Liver (tissue), 9 donors: ENCODE measurements around the gene RAC2. TPM values are rescaled to one million over a fixed set of nuclear protein-coding genes. Genes with fewer than 3 reads are reported as not detected.

ENCODE experiments used
- DNase-seq: peaks from one replicate; pipeline ENCODE4 v3.0.0-alpha.2; 2017; ENCODE audit warnings: low spot score
- H3K27ac ChIP-seq, 2 donors: one replicate each; pipeline ENCODE4 v1.7.0; 2013; ENCODE audit warnings: inconsistent platforms in 2 of 2, low read length in 2 of 2, control low read depth in 1 of 2, low read depth in 1 of 2, mild to moderate bottlenecking in 1 of 2
- H3K27me3 ChIP-seq, 4 donors: one replicate each; pipeline versions ENCODE4 v1.6.1 to v1.7.0; 2013; ENCODE audit warnings: low read length in 3 of 4, inconsistent platforms in 1 of 4, mild to moderate bottlenecking in 1 of 4, moderate library complexity in 1 of 4; ENCODE audit not compliant: control insufficient read depth in 4 of 4, insufficient read depth in 4 of 4
- H3K36me3 ChIP-seq, 4 donors: one replicate each; pipeline versions ENCODE4 v1.6.1 to v1.7.0; 2013; ENCODE audit warnings: low read length in 3 of 4, mild to moderate bottlenecking in 3 of 4, low read depth in 1 of 4, moderate library complexity in 1 of 4; ENCODE audit not compliant: control insufficient read depth in 4 of 4, insufficient read depth in 3 of 4
- H3K4me1 ChIP-seq, 4 donors: one replicate each; pipeline versions ENCODE4 v1.6.1 to v1.7.0; 2013; ENCODE audit warnings: low read length in 3 of 4, mild to moderate bottlenecking in 3 of 4, moderate library complexity in 1 of 4; ENCODE audit not compliant: control insufficient read depth in 4 of 4, insufficient read depth in 4 of 4
- H3K4me3 ChIP-seq, 3 donors: one replicate each; pipeline versions ENCODE4 v1.6.1 to v1.7.0; 2013; ENCODE audit warnings: low read length in 3 of 3, control low read depth in 1 of 3, low read depth in 1 of 3, mild to moderate bottlenecking in 1 of 3
- H3K9ac ChIP-seq, 2 donors: one replicate each; pipeline ENCODE4 v1.7.0; 2013; ENCODE audit warnings: low read length in 2 of 2, mild to moderate bottlenecking in 2 of 2, moderate library complexity in 2 of 2, control low read depth in 1 of 2, low read depth in 1 of 2
- H3K9me3 ChIP-seq, 4 donors: one replicate each; pipeline versions ENCODE4 v1.6.1 to v1.7.0; 2013; ENCODE audit warnings: low read length in 3 of 4; ENCODE audit not compliant: control insufficient read depth in 4 of 4
- CTCF ChIP-seq: fragments of 150-350 bp; IDR thresholded peaks from 2 replicates; pipeline ENCODE4 v1.5.1; 2017; ENCODE audit warnings: improper control_type of control experiment, low read depth, low read length; ENCODE audit not compliant: missing input control
- EGR1 ChIP-seq, 2 donors: IDR thresholded peaks; 2 replicates each; pipeline ENCODE4 v1.6.1; 2016 to 2018; ENCODE audit warnings: antibody characterized with exemption in 2 of 2, low read depth in 2 of 2
- GABPA ChIP-seq, 2 donors: IDR thresholded peaks in 1 of 2; conservative IDR thresholded peaks in 1 of 2; 2 replicates each; pipeline ENCODE4 v1.6.1; 2016; ENCODE audit warnings: antibody characterized with exemption in 2 of 2, mild to moderate bottlenecking in 1 of 2, moderate library complexity in 1 of 2
- HNF4A ChIP-seq, 2 donors: conservative IDR thresholded peaks; 2 replicates each; pipeline ENCODE4 v1.6.1; 2016; ENCODE audit warnings: antibody characterized with exemption in 2 of 2, mild to moderate bottlenecking in 2 of 2
- HNF4G ChIP-seq: IDR thresholded peaks from 2 replicates; pipeline ENCODE4 v1.6.1; 2016; ENCODE audit warnings: antibody characterized with exemption
- MAX ChIP-seq: IDR thresholded peaks from 2 replicates; pipeline ENCODE4 v1.6.1; 2016; ENCODE audit warnings: antibody characterized with exemption
- RAD21 ChIP-seq, 2 donors: IDR thresholded peaks; 2 replicates each; pipeline ENCODE4 v1.6.1; 2016; ENCODE audit warnings: antibody characterized with exemption in 2 of 2, mild to moderate bottlenecking in 2 of 2
- SP1 ChIP-seq: IDR thresholded peaks from 2 replicates; pipeline ENCODE4 v1.6.1; 2018; ENCODE audit warnings: antibody characterized with exemption, mild to moderate bottlenecking
- TAF1 ChIP-seq: conservative IDR thresholded peaks from 2 replicates; pipeline ENCODE4 v1.6.1; 2016; ENCODE audit warnings: antibody characterized with exemption, mild to moderate bottlenecking
- YY1 ChIP-seq: IDR thresholded peaks from 2 replicates; pipeline ENCODE4 v1.6.1; 2016; ENCODE audit warnings: antibody characterized with exemption, mild to moderate bottlenecking
- WGBS: extraction: QIAGEN DNeasy Blood & Tissue Kit; methylation state at CpG from one replicate; pipeline ENCODE4 v1.1.7; 2013; 5-methylcytosine and 5-hydroxymethylcytosine counted together
- polyA plus RNA-seq, 2 donors: library from polyadenylated mRNA; stranded (reverse) in 1 of 2; unstranded in 1 of 2; fragments of 200-250 nt in 1 of 2; fragments of >200 nt in 1 of 2; fragmentation: Nextera tagmentation in 1 of 2; extraction: Ambion mirVana in 1 of 2; gene quantifications; one replicate each; pipeline versions ENCODE4 v1.2.1 to v1.2.3, GENCODE V29; 2013 to 2015
- total RNA-seq, 2 donors: library from RNA; depleted of rRNA; stranded (reverse); fragments of >200 nt; gene quantifications; one replicate each; pipeline ENCODE4 v1.2.3, GENCODE V29; 2014
- TF ChIP-seq, protein P1 (sequence below): IDR thresholded peaks from 2 replicates; pipeline ENCODE4 v1.6.1; 2016; ENCODE audit warnings: antibody characterized with exemption, mild to moderate bottlenecking
- TF ChIP-seq, protein P2 (sequence below): IDR thresholded peaks from 2 replicates; pipeline ENCODE4 v1.6.1; 2016; ENCODE audit warnings: antibody characterized with exemption
- TF ChIP-seq, protein P3 (sequence below): IDR thresholded peaks from 2 replicates; pipeline ENCODE4 v1.6.1; 2016; ENCODE audit warnings: antibody characterized with exemption
- donor health status: healthy.
- donor health status: healthy.
- donor health status: healthy.
- donor health status: healthy.
- donor health status: healthy.

Gene RAC2
- total and polyA plus RNA-seq, 4 donors: 4.0 to 15.0 (median 7.4) TPM

- TF ChIP-seq, protein P1, sequence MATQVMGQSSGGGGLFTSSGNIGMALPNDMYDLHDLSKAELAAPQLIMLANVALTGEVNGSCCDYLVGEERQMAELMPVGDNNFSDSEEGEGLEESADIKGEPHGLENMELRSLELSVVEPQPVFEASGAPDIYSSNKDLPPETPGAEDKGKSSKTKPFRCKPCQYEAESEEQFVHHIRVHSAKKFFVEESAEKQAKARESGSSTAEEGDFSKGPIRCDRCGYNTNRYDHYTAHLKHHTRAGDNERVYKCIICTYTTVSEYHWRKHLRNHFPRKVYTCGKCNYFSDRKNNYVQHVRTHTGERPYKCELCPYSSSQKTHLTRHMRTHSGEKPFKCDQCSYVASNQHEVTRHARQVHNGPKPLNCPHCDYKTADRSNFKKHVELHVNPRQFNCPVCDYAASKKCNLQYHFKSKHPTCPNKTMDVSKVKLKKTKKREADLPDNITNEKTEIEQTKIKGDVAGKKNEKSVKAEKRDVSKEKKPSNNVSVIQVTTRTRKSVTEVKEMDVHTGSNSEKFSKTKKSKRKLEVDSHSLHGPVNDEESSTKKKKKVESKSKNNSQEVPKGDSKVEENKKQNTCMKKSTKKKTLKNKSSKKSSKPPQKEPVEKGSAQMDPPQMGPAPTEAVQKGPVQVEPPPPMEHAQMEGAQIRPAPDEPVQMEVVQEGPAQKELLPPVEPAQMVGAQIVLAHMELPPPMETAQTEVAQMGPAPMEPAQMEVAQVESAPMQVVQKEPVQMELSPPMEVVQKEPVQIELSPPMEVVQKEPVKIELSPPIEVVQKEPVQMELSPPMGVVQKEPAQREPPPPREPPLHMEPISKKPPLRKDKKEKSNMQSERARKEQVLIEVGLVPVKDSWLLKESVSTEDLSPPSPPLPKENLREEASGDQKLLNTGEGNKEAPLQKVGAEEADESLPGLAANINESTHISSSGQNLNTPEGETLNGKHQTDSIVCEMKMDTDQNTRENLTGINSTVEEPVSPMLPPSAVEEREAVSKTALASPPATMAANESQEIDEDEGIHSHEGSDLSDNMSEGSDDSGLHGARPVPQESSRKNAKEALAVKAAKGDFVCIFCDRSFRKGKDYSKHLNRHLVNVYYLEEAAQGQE: no peak
- no peak for TF ChIP-seq GABPA (IDR thresholded peaks at IDR 0.05 in 1 of 2, conservative IDR thresholded peaks at IDR 0.05 in 1 of 2)
- TF ChIP-seq, protein P2, sequence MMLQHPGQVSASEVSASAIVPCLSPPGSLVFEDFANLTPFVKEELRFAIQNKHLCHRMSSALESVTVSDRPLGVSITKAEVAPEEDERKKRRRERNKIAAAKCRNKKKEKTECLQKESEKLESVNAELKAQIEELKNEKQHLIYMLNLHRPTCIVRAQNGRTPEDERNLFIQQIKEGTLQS: no peak
Observed at GRCh38 chr22:37225481-37225880, 18.6 kb downstream of the RAC2 start (continued).

GRCh38 chr22:37224757-37225420 lies 19.2 kb downstream of the RAC2 start:
- no peak for DNase-seq
- WGBS: 59% methylated on average over 8 of the region's 8 CpGs
- TF ChIP-seq, protein P1: no peak
- TF ChIP-seq TAF1: no peak
- TF ChIP-seq SP1: no peak
- TF ChIP-seq HNF4A (conservative IDR thresholded peaks at IDR 0.05): no peak
- no peak for TF ChIP-seq MAX
- TF ChIP-seq EGR1 (IDR thresholded peaks at IDR 0.05; ENCODE audit: low read depth in 2 of 2): no peak
- no peak for TF ChIP-seq RAD21 (IDR thresholded peaks at IDR 0.05)
- no peak for TF ChIP-seq CTCF
- TF ChIP-seq, protein P3, sequence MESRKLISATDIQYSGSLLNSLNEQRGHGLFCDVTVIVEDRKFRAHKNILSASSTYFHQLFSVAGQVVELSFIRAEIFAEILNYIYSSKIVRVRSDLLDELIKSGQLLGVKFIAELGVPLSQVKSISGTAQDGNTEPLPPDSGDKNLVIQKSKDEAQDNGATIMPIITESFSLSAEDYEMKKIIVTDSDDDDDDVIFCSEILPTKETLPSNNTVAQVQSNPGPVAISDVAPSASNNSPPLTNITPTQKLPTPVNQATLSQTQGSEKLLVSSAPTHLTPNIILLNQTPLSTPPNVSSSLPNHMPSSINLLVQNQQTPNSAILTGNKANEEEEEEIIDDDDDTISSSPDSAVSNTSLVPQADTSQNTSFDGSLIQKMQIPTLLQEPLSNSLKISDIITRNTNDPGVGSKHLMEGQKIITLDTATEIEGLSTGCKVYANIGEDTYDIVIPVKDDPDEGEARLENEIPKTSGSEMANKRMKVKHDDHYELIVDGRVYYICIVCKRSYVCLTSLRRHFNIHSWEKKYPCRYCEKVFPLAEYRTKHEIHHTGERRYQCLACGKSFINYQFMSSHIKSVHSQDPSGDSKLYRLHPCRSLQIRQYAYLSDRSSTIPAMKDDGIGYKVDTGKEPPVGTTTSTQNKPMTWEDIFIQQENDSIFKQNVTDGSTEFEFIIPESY: no peak
- TF ChIP-seq HNF4G: no peak
- TF ChIP-seq YY1: no peak
- Histone ChIP-seq H3K9me3 (no peaks in the 10 kb centered on the region), H3K27ac (no peak overlapping the region), H3K9ac (no peak overlapping the region), H3K4me1 (peaks cover 0 to 5% (median 0%) of the 10 kb centered on the region in 4 donors), H3K27me3 (no peaks in the 10 kb centered on the region), H3K36me3 (no peaks in the 10 kb centered on the region), H3K4me3 (no peak overlapping the region)
